Embryonic facial prominence (tissue), 1 donor: ENCODE results near the gene ASCC1.
"Not testable (repeated sequence)": the region's sequence is repeated elsewhere in the genome, so short reads cannot be mapped to it uniquely, and the experiment has no call there.

Experiments used
- DNase-seq: peaks from one replicate; pipeline ENCODE4 v3.0.0-alpha.2; 2016; ENCODE audit errors: extremely low spot score

The ASCC1 gene

DNA sequence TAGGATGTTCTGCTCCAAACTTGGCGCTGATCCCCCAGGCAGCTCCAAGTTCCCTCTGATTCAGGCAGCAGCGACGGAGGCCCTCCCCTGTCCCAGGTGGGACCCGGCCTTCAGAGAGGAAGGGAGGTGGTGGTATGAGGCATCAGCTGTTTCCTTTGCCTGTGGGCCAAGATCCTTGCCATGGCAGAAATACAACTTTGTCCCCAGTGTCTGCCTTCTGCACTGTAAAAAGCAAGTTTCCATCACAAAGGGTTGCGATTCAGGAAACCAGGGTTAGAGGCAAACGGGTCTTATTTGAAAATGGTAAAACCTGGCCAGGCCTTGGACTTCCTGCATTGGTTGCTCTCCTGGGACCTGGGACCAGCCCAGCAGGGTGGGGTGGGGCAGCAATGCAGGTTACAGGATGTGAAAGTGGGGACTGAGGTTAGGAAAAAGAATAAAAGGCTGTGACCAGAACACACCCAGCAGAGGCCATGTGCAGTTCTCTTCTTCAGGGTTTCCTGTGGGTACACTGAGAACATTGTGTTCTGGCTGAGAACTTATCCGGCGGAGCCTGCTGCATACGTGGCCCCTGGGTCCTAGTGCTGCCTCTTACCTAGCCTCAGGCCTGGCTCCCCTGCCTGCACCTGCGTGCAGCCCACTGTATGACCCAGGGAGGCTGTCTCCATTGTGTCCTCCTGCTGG, 32.5 kb upstream of the ASCC1 start:
- DNase-seq, result peak; percentile 34

DNA sequence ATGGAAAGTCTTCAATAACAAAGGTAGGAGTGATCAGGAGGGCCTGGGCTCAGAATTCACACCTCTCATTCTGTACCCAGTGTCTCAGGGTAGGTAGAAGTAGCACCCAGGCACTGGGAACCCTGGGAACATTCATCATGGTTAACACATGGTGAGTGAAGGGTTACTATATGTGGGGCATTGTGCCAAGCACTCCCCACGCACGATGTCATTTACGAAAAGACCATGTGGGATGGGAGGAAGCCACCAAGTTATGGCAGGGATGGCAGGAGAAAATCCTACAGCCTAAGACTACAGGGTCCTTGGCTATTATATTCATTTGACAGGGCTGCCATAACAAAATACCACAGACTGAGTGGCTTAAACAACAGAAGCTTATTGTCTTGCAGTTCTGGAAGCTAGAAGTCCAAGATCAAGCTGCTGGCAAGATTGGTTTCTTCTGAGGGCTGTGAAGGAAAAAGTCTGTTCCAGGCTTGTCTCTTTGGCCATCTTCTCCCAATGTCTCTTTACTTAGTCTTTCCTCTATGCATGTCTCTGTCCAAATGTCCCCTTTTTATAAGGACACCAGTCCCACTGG, 30.0 kb upstream of the ASCC1 start:
- DNase-seq, result no peak

DNA sequence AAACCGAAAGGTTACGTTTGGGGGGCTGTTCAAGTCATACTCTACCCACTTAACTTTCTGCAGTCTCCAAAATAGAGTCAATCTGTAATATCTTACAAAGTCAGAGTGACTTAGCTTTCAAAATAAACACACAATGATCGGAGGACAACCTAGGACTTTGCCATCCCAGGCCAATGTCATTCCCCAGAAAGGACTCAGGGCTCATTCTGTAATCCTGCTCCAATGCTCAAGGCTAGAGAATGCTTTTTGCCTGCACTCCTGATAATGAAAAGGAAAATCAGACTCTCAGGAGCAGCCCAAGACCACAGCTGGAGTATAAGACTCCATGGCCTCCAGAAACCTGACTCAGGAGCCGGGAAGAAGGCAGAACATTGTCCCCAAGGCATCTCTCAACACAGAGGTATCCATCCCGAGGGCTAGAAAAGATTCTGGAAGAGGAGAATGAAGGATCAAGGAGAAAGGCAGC, 28.5 kb upstream of the ASCC1 start:
- DNase-seq, result no peak

DNA sequence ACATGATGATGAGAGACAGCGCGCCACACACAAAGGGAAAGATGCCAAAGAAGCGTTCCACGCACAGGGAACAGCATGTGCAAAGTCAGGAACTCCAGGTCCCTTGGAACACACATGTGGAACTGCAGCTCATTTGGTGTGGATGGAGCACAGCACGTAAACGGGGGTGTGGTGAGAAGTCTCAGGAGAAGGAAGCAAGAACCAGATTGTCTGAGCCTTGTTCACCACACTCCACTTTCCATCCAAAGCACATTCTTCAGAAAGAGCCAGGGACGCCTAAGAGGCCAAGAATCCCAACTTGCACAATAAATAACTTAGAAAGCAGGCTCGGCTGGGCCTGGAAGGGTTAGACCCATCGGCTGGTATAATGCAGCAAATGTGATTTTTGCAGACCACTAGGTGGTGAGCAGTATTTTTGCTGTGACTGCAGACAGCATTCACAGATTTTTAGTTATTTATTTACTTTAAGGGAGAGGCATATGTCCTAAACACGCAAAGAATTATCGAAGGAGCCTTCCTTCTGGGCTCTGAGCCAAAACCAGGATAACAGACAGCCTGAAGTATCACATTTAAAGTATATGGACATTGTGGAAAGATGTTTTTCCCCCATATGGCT, 27.9 kb upstream of the ASCC1 start:
- DNase-seq, result peak; percentile 72

DNA sequence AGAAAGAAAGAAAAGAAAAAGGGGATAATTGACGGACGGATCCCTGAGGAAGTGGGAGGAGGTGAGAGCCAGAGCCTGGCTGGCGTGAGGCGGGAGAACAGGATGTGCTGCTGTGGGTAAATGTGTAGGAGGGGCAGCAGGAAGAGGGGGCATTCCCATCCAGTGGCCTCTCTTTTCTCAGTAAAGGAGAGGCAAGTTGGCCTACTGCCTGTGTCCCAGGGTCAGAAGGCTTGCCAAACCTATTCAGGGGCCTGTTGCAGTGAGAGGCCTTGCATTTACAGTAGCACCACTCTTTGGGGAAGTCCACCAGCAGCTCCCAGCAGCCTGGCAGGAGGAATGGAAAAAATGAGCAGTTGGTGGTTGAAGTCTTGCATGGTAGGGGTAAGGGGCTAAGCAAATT, 26.6 kb upstream of the ASCC1 start:
- no peak for DNase-seq

DNA sequence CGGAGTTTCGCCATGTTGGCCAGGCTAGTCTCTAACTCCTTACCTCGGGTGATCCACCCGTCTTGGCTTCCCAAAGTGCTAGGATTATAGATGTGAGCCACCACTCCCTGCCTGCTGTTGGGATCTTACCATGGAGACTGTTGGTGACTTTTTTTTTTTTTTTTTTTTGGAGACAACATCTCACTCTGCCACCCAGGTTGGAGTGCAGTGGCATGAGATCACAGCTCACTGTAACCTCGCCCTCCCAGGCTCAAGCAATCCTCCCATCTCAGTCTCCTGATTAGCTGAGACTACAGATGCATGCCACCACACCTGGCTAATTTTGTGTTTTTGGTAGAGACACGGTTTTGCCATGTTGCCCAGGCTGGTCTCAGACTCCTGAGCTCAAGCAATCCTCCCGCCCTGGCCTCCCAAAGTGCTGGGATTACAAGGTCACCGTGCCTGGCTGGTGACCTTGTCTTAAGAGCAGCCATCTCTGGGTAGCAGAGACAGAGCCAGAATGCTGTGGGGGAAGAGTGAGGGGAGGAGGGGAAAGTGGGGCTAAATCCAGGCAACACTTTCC, 25.7 kb upstream of the ASCC1 start:
- DNase-seq, result no peak

DNA sequence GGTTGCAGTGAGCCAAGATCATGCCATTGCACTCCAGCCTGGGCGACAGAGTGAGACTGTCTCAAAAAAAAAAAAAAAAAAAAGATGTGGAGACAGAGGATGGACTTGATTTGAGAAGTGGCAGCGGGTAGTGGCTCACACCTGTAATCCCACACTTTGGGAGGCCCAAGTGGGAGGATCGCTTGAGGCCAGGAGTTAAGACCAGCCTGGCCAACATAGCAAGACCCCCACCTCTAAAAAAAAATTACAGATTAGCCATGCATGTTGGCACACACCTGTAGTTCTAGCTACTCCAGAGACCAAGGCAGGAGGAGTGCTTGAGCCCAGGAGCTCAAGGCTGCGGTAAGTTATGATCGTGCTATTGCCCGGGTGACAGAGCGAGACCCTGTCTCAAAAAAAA, 24.3 kb upstream of the ASCC1 start:
- no peak for DNase-seq

DNA sequence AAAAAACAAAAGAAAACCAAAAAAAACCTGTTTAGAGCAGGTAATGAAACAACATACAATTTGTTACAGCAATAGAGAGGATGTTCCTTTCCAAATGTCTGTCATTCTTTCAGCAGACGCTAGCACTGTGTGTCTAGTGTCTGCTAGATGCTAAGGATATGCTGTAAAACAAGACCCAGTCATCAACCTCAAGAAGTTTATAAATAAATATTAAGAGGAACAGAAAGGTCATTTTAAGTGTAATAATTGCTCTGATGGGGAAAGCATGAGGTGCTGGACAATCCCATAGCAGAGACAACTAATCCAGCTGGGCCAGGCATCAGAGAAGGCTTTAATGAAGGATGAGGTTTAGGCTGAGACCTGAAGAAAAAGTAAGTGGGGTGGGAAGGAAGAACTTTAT, 23.3 kb upstream of the ASCC1 start:
- no peak for DNase-seq

DNA sequence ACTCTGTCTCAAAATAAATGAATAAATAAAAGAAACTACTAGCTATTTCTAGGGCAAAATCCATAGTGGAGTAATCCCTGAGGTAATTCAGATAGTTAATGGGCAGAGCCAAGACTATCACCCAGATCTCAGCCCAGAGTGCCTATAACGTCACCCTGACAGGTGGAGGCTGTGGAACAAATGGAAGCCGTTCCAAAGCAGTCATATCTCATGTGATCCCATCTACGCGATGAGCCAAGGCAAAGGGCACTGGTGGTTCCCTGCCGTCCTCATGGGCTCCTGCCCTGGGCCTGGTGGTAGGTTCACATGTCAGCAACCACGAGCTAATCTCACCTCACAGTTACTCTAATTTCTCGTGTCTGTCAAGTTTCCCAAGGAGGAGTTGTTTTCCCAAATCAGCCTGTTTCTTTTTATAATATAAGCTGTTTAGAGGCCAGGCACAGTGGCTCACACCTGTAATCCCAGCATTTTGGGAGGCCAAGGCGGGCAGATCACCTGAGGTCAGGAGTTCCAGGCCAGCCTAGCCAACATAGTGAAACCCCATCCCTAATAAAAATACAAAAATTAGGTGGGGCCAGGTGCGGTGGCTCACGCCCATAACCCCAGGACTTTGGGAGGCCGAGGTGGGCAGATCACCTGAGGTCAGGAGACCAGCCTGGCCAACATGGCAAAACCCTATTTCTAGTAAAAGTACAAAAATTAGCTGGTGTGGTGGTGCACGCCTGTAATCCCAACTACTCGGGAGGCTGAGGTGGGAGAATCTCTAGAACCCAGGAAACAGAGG, 22.5 kb upstream of the ASCC1 start:
- no peak for DNase-seq

DNA sequence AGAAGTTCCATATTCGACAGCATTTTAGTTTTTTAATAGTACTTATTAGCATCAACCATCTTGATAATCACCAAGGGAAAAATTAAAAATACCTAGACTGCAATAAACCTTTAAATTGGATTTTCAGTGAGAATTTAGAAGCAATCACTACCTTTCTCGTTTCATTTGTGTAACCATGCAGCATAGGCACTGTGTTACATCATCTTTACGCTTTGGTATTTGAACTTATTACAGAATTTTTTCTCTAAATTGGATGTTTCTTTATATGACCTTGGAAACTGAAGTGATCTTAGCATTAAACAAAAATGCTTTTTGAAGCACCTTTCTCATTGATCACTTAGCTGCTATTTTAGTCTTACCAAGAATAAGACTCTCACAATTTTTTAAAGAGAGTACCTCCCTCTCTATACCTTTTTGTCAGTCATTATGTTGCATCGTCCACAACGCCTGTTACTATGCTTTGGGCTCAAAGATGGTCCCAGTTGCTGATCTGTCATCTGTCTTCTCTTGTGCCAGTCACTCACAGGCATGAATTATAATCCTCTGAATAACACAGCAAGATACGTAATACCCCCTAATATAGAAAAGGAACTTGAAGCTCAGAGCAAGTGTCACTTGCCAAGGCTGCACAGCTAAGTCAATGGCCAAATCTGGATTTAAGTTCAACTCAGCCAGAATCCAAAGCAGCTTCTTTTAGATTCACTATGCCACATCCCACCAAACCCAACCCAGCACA, 19.6 kb upstream of the ASCC1 start:
- no peak for DNase-seq

DNA sequence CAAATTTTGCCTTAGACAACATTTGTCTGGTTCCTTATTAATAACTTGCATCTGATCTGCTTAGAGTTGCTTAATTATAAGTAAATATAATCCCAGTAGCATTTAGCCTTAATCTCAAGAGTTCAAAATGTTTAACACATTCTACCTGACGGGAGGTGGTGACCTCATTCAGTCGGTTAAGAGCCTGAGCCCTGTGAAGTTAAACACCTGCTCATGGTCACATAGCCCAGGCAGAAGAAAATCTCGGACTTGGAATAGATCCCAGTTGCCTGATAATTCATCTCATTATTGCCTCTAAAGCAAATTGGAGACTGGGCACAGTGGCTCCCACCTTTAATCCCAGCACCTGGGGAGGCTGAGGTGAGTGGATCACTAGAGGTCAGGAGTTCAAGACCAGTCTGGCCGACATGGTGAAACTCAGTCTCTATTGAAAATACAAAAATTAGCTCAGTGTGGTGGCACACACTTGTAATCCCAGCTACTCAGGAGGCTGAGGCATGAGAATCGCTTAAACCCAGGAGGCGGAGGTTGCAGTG, 18.6 kb upstream of the ASCC1 start:
- DNase-seq, result no peak

DNA sequence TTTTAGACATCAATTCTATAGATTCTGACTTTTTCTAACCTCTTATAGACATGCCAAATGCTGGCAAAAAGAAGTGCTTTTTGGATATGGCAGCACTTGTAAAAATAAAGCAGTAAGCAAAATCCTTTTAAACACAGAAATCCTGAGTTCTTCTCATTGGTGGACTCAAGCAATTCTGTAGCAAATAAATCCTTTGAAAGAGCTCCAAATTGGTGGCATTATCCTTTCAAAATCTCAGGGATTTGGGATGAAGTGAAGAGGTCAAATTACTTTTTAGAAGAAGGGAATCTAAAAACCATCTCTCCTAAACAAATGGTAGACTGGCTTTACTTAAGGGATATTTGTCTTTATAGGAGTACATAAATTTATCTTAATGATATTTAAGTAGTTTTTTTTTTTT, 17.5 kb upstream of the ASCC1 start:
- DNase-seq, result no peak

DNA sequence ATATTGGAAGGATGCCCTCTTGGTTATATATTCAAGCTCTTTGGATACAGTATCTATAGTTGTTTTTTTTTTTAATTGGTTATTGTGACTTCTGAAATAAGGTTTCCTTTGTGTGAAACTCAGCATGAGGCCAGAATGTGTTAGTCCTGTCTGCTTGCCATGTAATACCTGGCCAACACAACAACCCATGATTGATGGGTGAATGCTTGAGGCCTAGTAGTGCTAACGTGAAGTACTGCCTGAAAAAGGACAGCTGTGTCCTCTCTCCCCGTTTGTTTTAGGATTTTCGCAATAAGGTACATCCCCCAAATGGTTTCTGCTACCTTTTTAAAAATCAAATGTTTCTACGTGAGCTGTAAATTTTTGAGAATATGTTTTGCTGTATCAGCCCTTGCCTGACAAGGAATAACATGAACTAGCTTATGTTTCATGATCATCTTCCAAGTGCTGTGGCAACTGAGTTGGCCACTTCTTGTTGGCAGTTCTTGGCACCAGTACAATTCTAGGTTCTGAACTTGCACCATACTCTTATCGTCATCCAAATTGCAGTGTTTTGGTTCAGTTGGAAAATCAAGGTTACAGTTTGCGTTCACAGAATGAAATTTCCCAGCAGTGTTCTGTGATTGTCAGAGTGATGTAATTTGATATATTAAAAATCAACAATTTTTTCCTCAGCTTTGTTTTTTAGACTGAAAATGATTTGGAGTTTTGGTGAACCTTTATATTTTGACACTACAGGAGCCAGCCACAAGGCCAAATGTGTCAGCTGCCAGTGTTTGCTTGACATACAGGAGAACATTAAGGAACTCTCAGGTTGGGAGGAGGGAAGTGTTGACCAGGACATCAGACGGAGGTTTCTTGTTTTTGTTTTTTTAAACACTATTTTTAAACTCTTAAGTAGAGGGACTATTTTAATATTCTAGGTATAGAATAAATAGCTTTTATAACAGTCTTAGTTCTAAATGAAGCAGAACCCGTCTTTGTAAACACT, 13.5 kb upstream of the ASCC1 start:
- no peak for DNase-seq

DNA sequence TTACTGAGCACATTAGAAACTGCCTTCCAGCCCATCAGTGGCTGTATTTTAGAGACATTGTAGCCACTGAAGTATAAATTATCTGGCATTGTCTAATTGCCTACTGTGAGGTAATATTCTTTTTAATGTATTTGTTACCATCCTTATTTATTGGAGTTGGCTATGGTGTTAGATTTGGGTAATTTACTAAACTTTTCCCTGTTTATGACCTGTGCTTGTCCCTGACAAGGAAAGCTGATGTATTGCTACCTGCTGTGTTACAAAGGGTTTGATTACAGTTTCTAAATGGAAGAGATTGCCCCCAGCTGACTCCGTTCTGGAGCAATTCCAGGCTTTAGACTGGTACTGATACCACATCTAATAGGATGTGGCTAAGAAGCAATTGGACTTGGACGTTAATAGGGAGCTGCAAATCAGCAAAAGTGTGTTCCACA, 12.3 kb upstream of the ASCC1 start:
- DNase-seq, result no peak

DNA sequence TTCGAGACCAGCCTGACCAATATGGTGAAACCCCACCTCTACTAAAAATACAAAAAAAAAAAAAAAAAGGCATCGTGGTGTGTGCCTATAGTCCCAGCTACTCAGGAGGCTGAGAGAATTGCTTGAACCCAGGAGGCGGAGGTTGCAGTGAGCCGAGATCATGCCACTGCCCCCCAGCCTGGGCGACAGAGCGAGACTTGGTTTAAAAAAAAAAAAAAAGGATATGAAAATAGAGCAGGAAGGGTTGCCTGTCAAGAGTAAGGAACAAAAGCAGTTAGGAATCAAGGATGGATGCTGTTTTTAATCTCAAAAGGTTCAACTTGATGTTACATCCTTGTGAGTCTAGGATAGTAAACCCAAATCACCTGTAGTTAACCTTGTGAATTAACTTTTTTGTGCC, 11.8 kb upstream of the ASCC1 start:
- DNase-seq, result no peak

DNA sequence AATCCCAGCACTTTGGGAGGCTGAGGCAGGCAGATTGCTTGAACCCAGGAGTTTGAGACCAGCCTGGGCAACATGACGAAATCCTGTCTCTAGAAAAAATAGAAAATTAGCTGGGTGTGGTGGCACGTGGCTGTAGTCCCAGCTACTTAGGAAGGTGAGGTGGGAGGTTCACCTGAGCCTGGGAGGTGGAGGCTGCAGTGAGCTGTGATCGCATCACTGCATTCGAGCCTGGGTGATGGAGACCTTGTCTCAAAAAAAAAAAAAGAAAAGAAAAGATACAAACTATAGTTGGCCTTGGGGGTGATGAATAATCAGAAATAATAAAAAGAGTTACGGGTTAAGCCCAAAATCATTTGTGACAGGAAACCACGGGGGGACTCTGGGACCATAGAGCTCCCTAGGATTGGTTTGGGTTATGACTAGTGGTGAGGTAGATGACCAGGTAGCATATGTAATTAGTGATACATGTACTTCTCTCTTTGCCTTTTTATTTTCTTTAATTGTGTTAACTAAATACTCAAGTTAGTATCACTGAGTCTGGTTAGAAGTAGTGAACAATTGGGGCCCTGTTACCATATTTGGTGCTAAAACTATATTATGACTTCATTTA, 10.4 kb upstream of the ASCC1 start:
- DNase-seq, result no peak

DNA sequence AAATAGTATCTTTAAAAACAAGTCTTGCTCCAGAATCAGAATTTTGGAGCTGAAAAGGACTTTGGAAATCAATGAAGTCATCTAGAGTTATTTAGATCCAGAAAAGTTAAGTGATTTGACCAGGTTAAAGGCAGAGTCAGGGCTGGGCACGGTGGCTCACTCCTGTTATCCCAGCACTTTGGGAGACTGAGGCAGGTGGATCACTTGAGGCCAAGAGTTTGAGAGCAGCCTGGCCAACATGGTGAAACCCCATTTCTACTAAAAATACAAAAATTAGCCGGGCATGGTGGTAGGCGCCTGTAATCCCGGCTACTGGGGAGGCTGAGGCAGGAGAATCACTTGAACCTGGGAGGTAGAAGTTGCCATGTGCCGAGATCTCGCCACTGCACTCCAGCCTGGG, 8.1 kb upstream of the ASCC1 start:
- not testable (repeated sequence) for DNase-seq

DNA sequence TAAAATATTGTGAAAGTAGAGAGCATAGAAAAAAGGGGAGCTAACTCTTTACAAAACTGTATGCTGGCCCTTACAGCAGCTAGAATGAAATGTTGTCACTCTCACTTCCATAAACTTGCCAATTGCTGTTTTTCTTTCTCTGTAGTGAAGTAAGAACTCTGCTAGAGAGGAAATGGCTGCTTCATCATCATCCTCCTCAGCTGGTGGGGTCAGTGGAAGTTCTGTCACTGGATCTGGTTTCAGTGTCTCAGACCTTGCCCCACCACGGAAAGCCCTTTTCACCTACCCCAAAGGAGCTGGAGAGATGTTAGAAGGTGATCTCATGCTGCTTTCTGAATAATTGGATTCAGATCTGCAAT, 7.6 kb upstream of the ASCC1 start:
- no peak for DNase-seq

DNA sequence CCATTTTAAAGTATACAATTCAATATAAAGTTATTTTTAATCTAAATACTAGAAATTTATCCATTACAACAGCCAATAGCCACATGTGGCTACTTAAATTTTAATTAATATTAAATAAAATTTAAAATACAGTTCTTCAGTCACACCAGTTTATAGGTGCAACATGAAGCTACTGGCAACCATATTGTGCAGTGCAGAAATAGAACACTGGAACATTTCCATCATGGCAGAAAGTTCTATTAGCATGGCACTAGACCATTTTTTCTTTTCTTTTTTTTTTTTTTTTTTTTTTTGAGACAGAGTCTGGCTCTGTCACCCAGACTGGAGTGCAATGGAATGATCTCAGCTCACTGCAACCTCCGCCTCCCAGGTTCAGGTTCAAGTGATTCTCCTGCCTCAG, 5.2 kb upstream of the ASCC1 start:
- DNase-seq, result no peak

DNA sequence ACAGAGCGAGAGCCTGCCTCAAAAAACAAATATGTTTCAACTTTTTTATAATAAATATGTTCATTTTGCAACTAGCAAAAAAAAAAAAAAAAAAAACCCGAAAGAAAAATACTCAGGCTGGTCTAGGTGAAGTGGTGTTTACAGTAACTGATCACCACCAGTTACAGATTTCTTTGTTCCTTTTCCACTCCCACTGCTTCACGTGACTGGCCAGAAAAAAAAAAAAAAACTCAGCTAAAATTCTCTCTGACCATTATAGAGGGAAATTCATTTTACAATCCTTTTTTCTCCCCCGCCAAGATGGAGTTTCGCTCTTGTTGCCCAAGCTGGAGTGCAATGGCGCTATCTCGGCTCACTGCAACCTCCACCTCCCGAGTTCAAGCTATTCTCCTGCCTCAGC, 4.6 kb upstream of the ASCC1 start:
- no peak for DNase-seq
